HG03039 (cell line): Measurements from ENCODE around the gene FOXO6.
"Not testable (repeated sequence)": the region's sequence is repeated elsewhere in the genome, so short reads cannot be mapped to it uniquely, and the experiment has no call there.

ENCODE experiments used
- ATAC-seq: cut with Tn5 transposase; IDR thresholded peaks from one replicate; pipeline ENCODE4 v1.9.1; 2021; ENCODE audit warnings: mild to moderate bottlenecking, moderate library complexity; ENCODE audit not compliant: unreplicated experiment

Gene FOXO6

GRCh38 chr1:41328780-41329640, 32.2 kb upstream of the FOXO6 start:
- ATAC-seq: no peak

- ATAC-seq: no peak
Measured at GRCh38 chr1:41329662-41330587, 31.3 kb upstream of the FOXO6 start.

GRCh38 chr1:41330588-41331545, 30.4 kb upstream of the FOXO6 start:
- no peak for ATAC-seq

- no peak for ATAC-seq
Measured at GRCh38 chr1:41331546-41331917, 29.7 kb upstream of the FOXO6 start.

GRCh38 chr1:41332161-41332560, 29.1 kb upstream of the FOXO6 start:
- not testable (repeated sequence) for ATAC-seq

GRCh38 chr1:41333146-41333784, 28.0 kb upstream of the FOXO6 start:
- ATAC-seq: no peak

- ATAC-seq: no peak
Measured at GRCh38 chr1:41338820-41339219, 22.4 kb upstream of the FOXO6 start.

GRCh38 chr1:41340655-41341364, 20.4 kb upstream of the FOXO6 start:
- no peak for ATAC-seq

GRCh38 chr1:41341365-41341683, 19.9 kb upstream of the FOXO6 start:
- ATAC-seq: no peak

- no peak for ATAC-seq
Measured at GRCh38 chr1:41341772-41342562, 19.3 kb upstream of the FOXO6 start.

GRCh38 chr1:41342774-41343355, 18.4 kb upstream of the FOXO6 start:
- no peak for ATAC-seq

GRCh38 chr1:41343790-41344699, 17.2 kb upstream of the FOXO6 start:
- ATAC-seq: no peak

GRCh38 chr1:41344708-41345159, 16.5 kb upstream of the FOXO6 start:
- no peak for ATAC-seq

GRCh38 chr1:41345434-41346075, 15.7 kb upstream of the FOXO6 start:
- ATAC-seq: no peak

GRCh38 chr1:41347276-41347675, 14.0 kb upstream of the FOXO6 start:
- no peak for ATAC-seq

- ATAC-seq: no peak
Measured at GRCh38 chr1:41348394-41348793, 12.8 kb upstream of the FOXO6 start.
